ENCODE data around the gene RPRD1B. TPM values are rescaled to one million over a fixed set of nuclear protein-coding genes. Genes with fewer than 3 reads are reported as not detected.

Gene RPRD1B
- total RNA-seq, 1 donor from 2014 or later = 25.6 TPM

GRCh38 chr20:38090061-38090460 lies 56.5 kb downstream of the RPRD1B start:
- no peak for TF ChIP-seq CTCF (IDR thresholded peaks at IDR 0.05)
- DNase-seq (no peak), ATAC-seq (no peak)
- Histone ChIP-seq H3K4me3 (no peak overlapping the region), H3K9me3 (no peaks in the 10 kb centered on the region), H3K36me3 (peaks cover 65% of the 10 kb centered on the region), H3K27ac (no peak overlapping the region), H3K4me1 (peaks cover 42% of the 10 kb centered on the region), H3K27me3 (ENCODE audit: low read depth) (no peaks in the 10 kb centered on the region)
- intact Hi-C loops (cut with DNase I) = no loop called here

- DNase-seq = no peak
- Histone ChIP-seq H3K27ac (peak overlapping the region; percentile 62), H3K36me3 (peaks cover 49% of the 10 kb centered on the region), H3K4me3 (no peak overlapping the region), H3K27me3 (ENCODE audit: low read depth) (no peaks in the 10 kb centered on the region), H3K4me1 (peaks cover 47% of the 10 kb centered on the region), H3K9me3 (no peaks in the 10 kb centered on the region)
- TF ChIP-seq CTCF (IDR thresholded peaks at IDR 0.05) = no peak
- intact Hi-C loops (cut with DNase I) = no loop called here
- ATAC-seq = no peak
These were observed 58.1 kb downstream of the RPRD1B start for GRCh38 chr20:38091441-38092216.

GRCh38 chr20:38092260-38092857 lies 58.8 kb downstream of the RPRD1B start:
- intact Hi-C loops (cut with DNase I) = no loop called here
- peaks cover 47% of the 10 kb centered on the region for H3K4me1 ChIP-seq
- no peaks in the 10 kb centered on the region for H3K9me3 ChIP-seq
- H3K36me3 ChIP-seq = peaks cover 42% of the 10 kb centered on the region
- TF ChIP-seq CTCF (IDR thresholded peaks at IDR 0.05) = no peak
- H3K27me3 ChIP-seq (ENCODE audit: low read depth) = no peaks in the 10 kb centered on the region
- ATAC-seq (no peak), DNase-seq (no peak)
- no peak overlapping the region for H3K4me3 ChIP-seq
- H3K27ac ChIP-seq = peak overlapping the region; percentile 62

- H3K27ac ChIP-seq = no peak overlapping the region
These were observed 59.4 kb downstream of the RPRD1B start for GRCh38 chr20:38092915-38093314.

GRCh38 chr20:38093641-38094077 lies 60.1 kb downstream of the RPRD1B start:
- Histone ChIP-seq H3K36me3 (peaks cover 30% of the 10 kb centered on the region), H3K27me3 (ENCODE audit: low read depth) (no peaks in the 10 kb centered on the region), H3K27ac (no peak overlapping the region), H3K9me3 (no peaks in the 10 kb centered on the region), H3K4me1 (peaks cover 51% of the 10 kb centered on the region), H3K4me3 (no peak overlapping the region)
- intact Hi-C loops (cut with DNase I) = no loop called here
- ATAC-seq = no peak
- no peak for DNase-seq
- TF ChIP-seq CTCF (IDR thresholded peaks at IDR 0.05) = no peak

More at GRCh38 chr20:38092915-38093314, 59.4 kb downstream of the RPRD1B start:
- DNase-seq (no peak), ATAC-seq (no peak)
- Histone ChIP-seq H3K27me3 (ENCODE audit: low read depth) (no peaks in the 10 kb centered on the region), H3K4me1 (peaks cover 47% of the 10 kb centered on the region), H3K4me3 (no peak overlapping the region), H3K36me3 (peaks cover 37% of the 10 kb centered on the region), H3K9me3 (no peaks in the 10 kb centered on the region)
- TF ChIP-seq CTCF (IDR thresholded peaks at IDR 0.05) = no peak
- intact Hi-C loops (cut with DNase I) = no loop called here
